Loucy (cell line): ENCODE measurements around the gene ABCA6.

Experiments
- H2AFZ ChIP-seq: fragments of 200-600 bp; sonication (generic); 2 replicates; pipeline ENCODE4 v1.6.0; 2016; ENCODE audit warnings: antibody characterized with exemption, mild to moderate bottlenecking, low read length, moderate library complexity
- H3F3A ChIP-seq: fragments of 200-600 bp; 2 replicates; pipeline ENCODE4 v1.6.0; 2016; ENCODE audit warnings: antibody characterized with exemption, low read depth, mild to moderate bottlenecking
- H3K27me3 ChIP-seq: fragments of 200-600 bp; sonication (generic); 2 replicates; pipeline ENCODE4 v1.6.1; 2014; ENCODE audit warnings: low read length, mild to moderate bottlenecking; ENCODE audit not compliant: insufficient read depth, poor library complexity, severe bottlenecking
- H3K36me3 ChIP-seq: fragments of 200-600 bp; sonication (generic); 2 replicates; pipeline ENCODE4 v1.6.1; 2016; ENCODE audit warnings: low read length; ENCODE audit not compliant: insufficient read depth
- H3K4me1 ChIP-seq: fragments of 200-600 bp; sonication (generic); 2 replicates; pipeline ENCODE4 v1.5.1; 2014; ENCODE audit warnings: low read length, mild to moderate bottlenecking; ENCODE audit not compliant: insufficient read depth, poor library complexity, severe bottlenecking
- H3K4me2 ChIP-seq: fragments of 200-600 bp; sonication (generic); 2 replicates; pipeline ENCODE4 v1.6.0; 2014; ENCODE audit warnings: antibody characterized with exemption, low read length, low read depth, mild to moderate bottlenecking; ENCODE audit not compliant: poor library complexity, severe bottlenecking
- H3K4me3 ChIP-seq: fragments of 200-600 bp; sonication (generic); 2 replicates; pipeline ENCODE4 v1.5.1; 2014; ENCODE audit warnings: low read length, mild to moderate bottlenecking, mixed read lengths; ENCODE audit not compliant: poor library complexity, severe bottlenecking
- H3K79me2 ChIP-seq: fragments of 200-600 bp; sonication (generic); 2 replicates; pipeline ENCODE4 v1.6.1; 2014; ENCODE audit warnings: low read length; ENCODE audit not compliant: insufficient read depth
- H3K9ac ChIP-seq: fragments of 200-600 bp; sonication (generic); 2 replicates; pipeline ENCODE4 v1.6.0; 2014; ENCODE audit warnings: mild to moderate bottlenecking, low read depth, low read length, moderate library complexity; ENCODE audit not compliant: poor library complexity, severe bottlenecking
- H3K9me2 ChIP-seq: fragments of 200-600 bp; sonication (generic); replicated peaks from 2 replicates; pipeline ENCODE4 v1.6.1; 2016; ENCODE audit warnings: low read depth, low read length, mixed read lengths
- H3K9me3 ChIP-seq: fragments of 200-600 bp; sonication (generic); 2 replicates; pipeline ENCODE4 v1.6.1; 2014; ENCODE audit warnings: mild to moderate bottlenecking, antibody characterized with exemption, low read length, low read depth; ENCODE audit not compliant: insufficient read depth
- H4K20me1 ChIP-seq: fragments of 200-600 bp; sonication (generic); 2 replicates; pipeline ENCODE4 v1.6.0; 2014; ENCODE audit warnings: antibody characterized with exemption, low read length, mild to moderate bottlenecking; ENCODE audit not compliant: insufficient read depth, poor library complexity, severe bottlenecking
- EZH2phosphoT487 ChIP-seq: fragments of 200-600 bp; IDR thresholded peaks from 2 replicates; pipeline ENCODE4 v1.6.1; 2018; ENCODE audit warnings: antibody characterized with exemption, mild to moderate bottlenecking, moderate library complexity, borderline replicate concordance
- TF ChIP-seq, protein P1 (sequence below): fragments of 200-600 bp; sonication (generic); conservative IDR thresholded peaks from 2 replicates; pipeline ENCODE4 v1.5.1; 2014; ENCODE audit warnings: mild to moderate bottlenecking, antibody characterized with exemption, low read length

The ABCA6 gene

DNA sequence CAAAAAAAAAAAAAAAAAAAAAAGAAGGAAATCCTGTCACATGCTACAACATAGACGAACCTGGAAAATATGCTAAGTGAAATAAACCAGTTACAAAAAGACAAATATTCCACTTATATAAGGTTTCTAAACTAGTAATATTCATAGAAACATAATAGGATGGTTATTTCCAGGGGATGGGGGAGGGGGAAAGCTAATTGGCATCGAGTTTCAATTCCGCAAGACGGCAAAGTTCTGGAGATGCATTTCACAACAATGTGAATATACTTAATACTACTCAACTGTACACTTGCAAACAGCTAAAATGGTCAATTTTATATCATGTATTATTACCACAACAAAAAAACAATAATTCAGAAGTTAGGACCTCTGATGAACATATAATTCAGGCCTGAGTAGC is 43.1 kb downstream of the ABCA6 start:
- Histone ChIP-seq H2AFZ (no peak overlapping the region), H3K4me2 (no peak overlapping the region), H3K4me3 (no peak overlapping the region)

GRCh38 chr17:69096541-69096940 is 45.2 kb downstream of the ABCA6 start:
- H3F3A ChIP-seq = no peaks in the 10 kb centered on the region
- no peaks in the 10 kb centered on the region for H4K20me1 ChIP-seq
- no peak overlapping the region for H3K4me2 ChIP-seq
- H3K9me2 ChIP-seq = no peaks in the 10 kb centered on the region
- no peak overlapping the region for H3K9ac ChIP-seq
- H2AFZ ChIP-seq = no peak overlapping the region
- TF ChIP-seq EZH2phosphoT487 = no peak
- TF ChIP-seq, protein P1, sequence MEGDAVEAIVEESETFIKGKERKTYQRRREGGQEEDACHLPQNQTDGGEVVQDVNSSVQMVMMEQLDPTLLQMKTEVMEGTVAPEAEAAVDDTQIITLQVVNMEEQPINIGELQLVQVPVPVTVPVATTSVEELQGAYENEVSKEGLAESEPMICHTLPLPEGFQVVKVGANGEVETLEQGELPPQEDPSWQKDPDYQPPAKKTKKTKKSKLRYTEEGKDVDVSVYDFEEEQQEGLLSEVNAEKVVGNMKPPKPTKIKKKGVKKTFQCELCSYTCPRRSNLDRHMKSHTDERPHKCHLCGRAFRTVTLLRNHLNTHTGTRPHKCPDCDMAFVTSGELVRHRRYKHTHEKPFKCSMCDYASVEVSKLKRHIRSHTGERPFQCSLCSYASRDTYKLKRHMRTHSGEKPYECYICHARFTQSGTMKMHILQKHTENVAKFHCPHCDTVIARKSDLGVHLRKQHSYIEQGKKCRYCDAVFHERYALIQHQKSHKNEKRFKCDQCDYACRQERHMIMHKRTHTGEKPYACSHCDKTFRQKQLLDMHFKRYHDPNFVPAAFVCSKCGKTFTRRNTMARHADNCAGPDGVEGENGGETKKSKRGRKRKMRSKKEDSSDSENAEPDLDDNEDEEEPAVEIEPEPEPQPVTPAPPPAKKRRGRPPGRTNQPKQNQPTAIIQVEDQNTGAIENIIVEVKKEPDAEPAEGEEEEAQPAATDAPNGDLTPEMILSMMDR = no peak
- H3K9me3 ChIP-seq = no peaks in the 10 kb centered on the region
- H3K79me2 ChIP-seq = no peaks in the 10 kb centered on the region
- no peaks in the 10 kb centered on the region for H3K27me3 ChIP-seq
- no peaks in the 10 kb centered on the region for H3K4me1 ChIP-seq
- H3K36me3 ChIP-seq = no peaks in the 10 kb centered on the region
- H3K4me3 ChIP-seq = no peak overlapping the region

More for the DNA sequence above, 43.1 kb downstream of the ABCA6 start:
- TF ChIP-seq, protein P1 = no peak
- no peak for TF ChIP-seq EZH2phosphoT487
- H3K36me3 ChIP-seq = no peaks in the 10 kb centered on the region
- H3K79me2 ChIP-seq = no peaks in the 10 kb centered on the region
- no peaks in the 10 kb centered on the region for H3K4me1 ChIP-seq
- no peaks in the 10 kb centered on the region for H3K9me3 ChIP-seq
- no peaks in the 10 kb centered on the region for H3F3A ChIP-seq
- H3K27me3 ChIP-seq = no peaks in the 10 kb centered on the region
- no peaks in the 10 kb centered on the region for H3K9me2 ChIP-seq
- no peaks in the 10 kb centered on the region for H4K20me1 ChIP-seq
- no peak overlapping the region for H3K9ac ChIP-seq

- Histone ChIP-seq H3K9me3 (no peaks in the 10 kb centered on the region), H3K4me3 (no peak overlapping the region), H3K36me3 (no peaks in the 10 kb centered on the region), H3K4me1 (no peaks in the 10 kb centered on the region), H4K20me1 (no peaks in the 10 kb centered on the region), H3F3A (no peaks in the 10 kb centered on the region), H3K4me2 (no peak overlapping the region), H2AFZ (no peak overlapping the region), H3K9me2 (no peaks in the 10 kb centered on the region), H3K79me2 (no peaks in the 10 kb centered on the region), H3K27me3 (no peaks in the 10 kb centered on the region), H3K9ac (no peak overlapping the region)
- TF ChIP-seq EZH2phosphoT487 = no peak
- TF ChIP-seq, protein P1 = no peak
Observed at GRCh38 chr17:69093995-69094394, 47.7 kb downstream of the ABCA6 start.
